WTC11 (cell line): Measurements from ENCODE around the gene DEFB114.

Experiments used
- CREB1 ChIP-seq: sonication (generic); formaldehyde crosslinking; IDR thresholded peaks from 2 replicates; pipeline ENCODE4 v1.8.0; 2023; ENCODE audit warnings: mild to moderate bottlenecking, missing genetic modification reagents
- CREM ChIP-seq: sonication (generic); formaldehyde crosslinking; IDR thresholded peaks from 2 replicates; pipeline ENCODE4 v1.8.1; 2022; ENCODE audit warnings: mild to moderate bottlenecking, missing genetic modification reagents, moderate library complexity
- FOXP1 ChIP-seq: sonication (generic); formaldehyde crosslinking; IDR thresholded peaks from 2 replicates; pipeline ENCODE4 v1.8.0; 2022; ENCODE audit warnings: missing genetic modification reagents, mild to moderate bottlenecking, moderate library complexity, borderline replicate concordance
- HMGA2 ChIP-seq: fragments of 250-450 bp; sonication (Bioruptor Pico); IDR thresholded peaks from 2 replicates; pipeline ENCODE4 v1.4.0; 2021; ENCODE audit warnings: mild to moderate bottlenecking, moderate library complexity
- SMAD3 ChIP-seq: sonication (generic); formaldehyde crosslinking; IDR thresholded peaks from 2 replicates; pipeline ENCODE4 v1.8.0; 2022; ENCODE audit warnings: missing genetic modification reagents, mild to moderate bottlenecking, borderline replicate concordance
- ZNF416 ChIP-seq: fragments of 250-450 bp; sonication (Bioruptor Pico); IDR thresholded peaks from 2 replicates; pipeline ENCODE4 v1.9.0; 2021; ENCODE audit warnings: mild to moderate bottlenecking, inconsistent platforms
- TF ChIP-seq, protein P1 (sequence below): fragments of 200-600 bp; IDR thresholded peaks from 2 replicates; pipeline ENCODE4 v1.8.0; 2022; ENCODE audit warnings: antibody characterized with exemption
- TF ChIP-seq, protein P2 (sequence below): sonication (generic); formaldehyde crosslinking; IDR thresholded peaks from 2 replicates; pipeline ENCODE4 v1.8.1; 2023; ENCODE audit warnings: mild to moderate bottlenecking, missing genetic modification reagents, moderate library complexity
- TF ChIP-seq, protein P3 (sequence below): sonication (generic); formaldehyde crosslinking; IDR thresholded peaks from 2 replicates; pipeline ENCODE4 v1.8.1; 2022; ENCODE audit warnings: mild to moderate bottlenecking, moderate library complexity, missing genetic modification reagents
- TF ChIP-seq, protein P4 (sequence below): sonication (generic); formaldehyde crosslinking; IDR thresholded peaks from 2 replicates; pipeline ENCODE4 v1.8.0; 2022; ENCODE audit warnings: mild to moderate bottlenecking, missing genetic modification reagents
- TF ChIP-seq, protein P5 (sequence below): sonication (generic); formaldehyde crosslinking; conservative IDR thresholded peaks from 2 replicates; pipeline ENCODE4 v1.8.1; 2022; ENCODE audit warnings: mild to moderate bottlenecking, missing genetic modification reagents

DNA sequence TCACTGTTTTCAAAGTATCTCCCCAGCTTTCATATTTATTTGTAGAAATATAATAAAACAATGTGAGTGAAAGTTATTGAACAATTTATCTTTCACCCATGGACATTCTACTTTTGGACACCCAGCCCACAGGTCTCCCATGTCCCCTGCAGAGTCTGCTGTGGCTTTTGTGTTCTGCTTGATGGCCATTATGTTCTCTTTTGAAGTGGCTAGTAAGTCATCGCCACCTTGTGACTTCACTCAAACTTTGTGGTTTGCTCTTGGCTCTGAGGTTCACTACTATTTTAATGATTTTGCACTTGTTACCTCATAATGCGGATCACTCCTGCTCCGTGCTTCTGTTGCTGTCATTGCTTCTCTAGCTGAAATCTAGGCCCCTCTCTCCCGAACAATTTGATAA, 15.6 kb upstream of the DEFB114 start:
- TF ChIP-seq, protein P1, sequence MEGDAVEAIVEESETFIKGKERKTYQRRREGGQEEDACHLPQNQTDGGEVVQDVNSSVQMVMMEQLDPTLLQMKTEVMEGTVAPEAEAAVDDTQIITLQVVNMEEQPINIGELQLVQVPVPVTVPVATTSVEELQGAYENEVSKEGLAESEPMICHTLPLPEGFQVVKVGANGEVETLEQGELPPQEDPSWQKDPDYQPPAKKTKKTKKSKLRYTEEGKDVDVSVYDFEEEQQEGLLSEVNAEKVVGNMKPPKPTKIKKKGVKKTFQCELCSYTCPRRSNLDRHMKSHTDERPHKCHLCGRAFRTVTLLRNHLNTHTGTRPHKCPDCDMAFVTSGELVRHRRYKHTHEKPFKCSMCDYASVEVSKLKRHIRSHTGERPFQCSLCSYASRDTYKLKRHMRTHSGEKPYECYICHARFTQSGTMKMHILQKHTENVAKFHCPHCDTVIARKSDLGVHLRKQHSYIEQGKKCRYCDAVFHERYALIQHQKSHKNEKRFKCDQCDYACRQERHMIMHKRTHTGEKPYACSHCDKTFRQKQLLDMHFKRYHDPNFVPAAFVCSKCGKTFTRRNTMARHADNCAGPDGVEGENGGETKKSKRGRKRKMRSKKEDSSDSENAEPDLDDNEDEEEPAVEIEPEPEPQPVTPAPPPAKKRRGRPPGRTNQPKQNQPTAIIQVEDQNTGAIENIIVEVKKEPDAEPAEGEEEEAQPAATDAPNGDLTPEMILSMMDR = no peak
- TF ChIP-seq HMGA2 (no peak), SMAD3 (CRISPR knock-in tag) (no peak), FOXP1 (CRISPR knock-in tag) (no peak), CREB1 (no peak), CREM (CRISPR knock-in tag) (no peak), ZNF416 (no peak)
- TF ChIP-seq, protein P2, sequence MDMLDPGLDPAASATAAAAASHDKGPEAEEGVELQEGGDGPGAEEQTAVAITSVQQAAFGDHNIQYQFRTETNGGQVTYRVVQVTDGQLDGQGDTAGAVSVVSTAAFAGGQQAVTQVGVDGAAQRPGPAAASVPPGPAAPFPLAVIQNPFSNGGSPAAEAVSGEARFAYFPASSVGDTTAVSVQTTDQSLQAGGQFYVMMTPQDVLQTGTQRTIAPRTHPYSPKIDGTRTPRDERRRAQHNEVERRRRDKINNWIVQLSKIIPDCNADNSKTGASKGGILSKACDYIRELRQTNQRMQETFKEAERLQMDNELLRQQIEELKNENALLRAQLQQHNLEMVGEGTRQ (CRISPR knock-in tag) = no peak
- TF ChIP-seq, protein P3, sequence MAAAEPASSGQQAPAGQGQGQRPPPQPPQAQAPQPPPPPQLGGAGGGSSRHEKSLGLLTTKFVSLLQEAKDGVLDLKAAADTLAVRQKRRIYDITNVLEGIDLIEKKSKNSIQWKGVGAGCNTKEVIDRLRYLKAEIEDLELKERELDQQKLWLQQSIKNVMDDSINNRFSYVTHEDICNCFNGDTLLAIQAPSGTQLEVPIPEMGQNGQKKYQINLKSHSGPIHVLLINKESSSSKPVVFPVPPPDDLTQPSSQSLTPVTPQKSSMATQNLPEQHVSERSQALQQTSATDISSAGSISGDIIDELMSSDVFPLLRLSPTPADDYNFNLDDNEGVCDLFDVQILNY (CRISPR knock-in tag) = no peak
- TF ChIP-seq, protein P4, sequence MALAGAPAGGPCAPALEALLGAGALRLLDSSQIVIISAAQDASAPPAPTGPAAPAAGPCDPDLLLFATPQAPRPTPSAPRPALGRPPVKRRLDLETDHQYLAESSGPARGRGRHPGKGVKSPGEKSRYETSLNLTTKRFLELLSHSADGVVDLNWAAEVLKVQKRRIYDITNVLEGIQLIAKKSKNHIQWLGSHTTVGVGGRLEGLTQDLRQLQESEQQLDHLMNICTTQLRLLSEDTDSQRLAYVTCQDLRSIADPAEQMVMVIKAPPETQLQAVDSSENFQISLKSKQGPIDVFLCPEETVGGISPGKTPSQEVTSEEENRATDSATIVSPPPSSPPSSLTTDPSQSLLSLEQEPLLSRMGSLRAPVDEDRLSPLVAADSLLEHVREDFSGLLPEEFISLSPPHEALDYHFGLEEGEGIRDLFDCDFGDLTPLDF (CRISPR knock-in tag) = no peak
- TF ChIP-seq, protein P5, sequence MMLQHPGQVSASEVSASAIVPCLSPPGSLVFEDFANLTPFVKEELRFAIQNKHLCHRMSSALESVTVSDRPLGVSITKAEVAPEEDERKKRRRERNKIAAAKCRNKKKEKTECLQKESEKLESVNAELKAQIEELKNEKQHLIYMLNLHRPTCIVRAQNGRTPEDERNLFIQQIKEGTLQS (CRISPR knock-in tag) = no peak
